Endothelial cell of umbilical vein (primary cell): Measurements from ENCODE around the gene RBM5.

Experiments used
- EZH2 ChIP-seq: IDR thresholded peaks from 2 replicates; pipeline ENCODE4 v1.6.1; 2012; ENCODE audit warnings: borderline replicate concordance, low read depth, mild to moderate bottlenecking, moderate library complexity, low read length, inconsistent platforms; ENCODE audit not compliant: severe bottlenecking
- FOS ChIP-seq: IDR thresholded peaks from 2 replicates; pipeline ENCODE4 v1.6.1; 2011; ENCODE audit warnings: mild to moderate bottlenecking, low read length, moderate library complexity, borderline replicate concordance; ENCODE audit not compliant: insufficient read depth
- GATA2 ChIP-seq: IDR thresholded peaks from 2 replicates; pipeline ENCODE4 v1.7.0; 2011; ENCODE audit warnings: low read depth, mild to moderate bottlenecking, moderate library complexity, mixed read lengths, low read length; ENCODE audit not compliant: insufficient read length, insufficient read depth
- JUN ChIP-seq: IDR thresholded peaks from 2 replicates; pipeline ENCODE4 v1.6.1; 2011; ENCODE audit warnings: borderline replicate concordance, low read depth; ENCODE audit not compliant: insufficient read length, insufficient read depth
- MAX ChIP-seq: IDR thresholded peaks from 2 replicates; pipeline ENCODE4 v1.6.1; 2011; ENCODE audit not compliant: insufficient read depth, insufficient read length
- MYC ChIP-seq: IDR thresholded peaks from one replicate; pipeline ENCODE4 v1.6.1; 2011; ENCODE audit warnings: mild to moderate bottlenecking, low read depth, low read length
- POLR2A ChIP-seq: IDR thresholded peaks from 2 replicates; pipeline ENCODE4 v1.6.1; 2012; ENCODE audit warnings: low read depth, mild to moderate bottlenecking, control low read depth, low read length
- POLR2AphosphoS5 ChIP-seq: IDR thresholded peaks from 2 replicates; pipeline ENCODE4 v1.6.1; 2012; ENCODE audit warnings: low read depth, mild to moderate bottlenecking, control low read depth, low read length, moderate library complexity; ENCODE audit not compliant: insufficient read depth
- TF ChIP-seq, protein P1 (sequence below), 2 donors: IDR thresholded peaks; 1 replicate in 1 of 2; 2 replicates in 1 of 2; pipeline ENCODE4 v1.5.1; 2011; ENCODE audit warnings: low read length in 2 of 2, mild to moderate bottlenecking in 2 of 2, moderate library complexity in 2 of 2, control low read depth in 1 of 2, inconsistent platforms in 1 of 2, low read depth in 1 of 2; ENCODE audit not compliant: insufficient read depth in 1 of 2; ENCODE audit errors: extremely low read depth in 1 of 2

- TF ChIP-seq, protein P1, sequence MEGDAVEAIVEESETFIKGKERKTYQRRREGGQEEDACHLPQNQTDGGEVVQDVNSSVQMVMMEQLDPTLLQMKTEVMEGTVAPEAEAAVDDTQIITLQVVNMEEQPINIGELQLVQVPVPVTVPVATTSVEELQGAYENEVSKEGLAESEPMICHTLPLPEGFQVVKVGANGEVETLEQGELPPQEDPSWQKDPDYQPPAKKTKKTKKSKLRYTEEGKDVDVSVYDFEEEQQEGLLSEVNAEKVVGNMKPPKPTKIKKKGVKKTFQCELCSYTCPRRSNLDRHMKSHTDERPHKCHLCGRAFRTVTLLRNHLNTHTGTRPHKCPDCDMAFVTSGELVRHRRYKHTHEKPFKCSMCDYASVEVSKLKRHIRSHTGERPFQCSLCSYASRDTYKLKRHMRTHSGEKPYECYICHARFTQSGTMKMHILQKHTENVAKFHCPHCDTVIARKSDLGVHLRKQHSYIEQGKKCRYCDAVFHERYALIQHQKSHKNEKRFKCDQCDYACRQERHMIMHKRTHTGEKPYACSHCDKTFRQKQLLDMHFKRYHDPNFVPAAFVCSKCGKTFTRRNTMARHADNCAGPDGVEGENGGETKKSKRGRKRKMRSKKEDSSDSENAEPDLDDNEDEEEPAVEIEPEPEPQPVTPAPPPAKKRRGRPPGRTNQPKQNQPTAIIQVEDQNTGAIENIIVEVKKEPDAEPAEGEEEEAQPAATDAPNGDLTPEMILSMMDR (IDR thresholded peaks at IDR 0.05; ENCODE audit: extremely low read depth in 1 of 2, insufficient read depth in 1 of 2, low read depth in 1 of 2, low read length in 2 of 2), result no peak
- TF ChIP-seq POLR2AphosphoS5 (peak; percentile 25), POLR2A (no peak), FOS (no peak), JUN (no peak), EZH2 (no peak), MAX (no peak), MYC (no peak), GATA2 (no peak)
These were observed 858 bp downstream of the RBM5 start for GRCh38 chr3:50089609-50089945.
